Fibroblast of lung (primary cell): ENCODE measurements around the gene HAUS1. TPM values are rescaled to one million over a fixed set of nuclear protein-coding genes. Genes with fewer than 3 reads are reported as not detected.

Experiments
- DNase-seq, 2 donors: peaks; one replicate each; pipeline versions ENCODE4 v3.0.0 to v3.0.0-alpha.2; 2010; ENCODE audit warnings: low read depth in 2 of 2
- H2AFZ ChIP-seq: 2 replicates; pipeline ENCODE4 v1.5.1; 2012; ENCODE audit warnings: low read length, control low read depth, inconsistent platforms
- H3K27ac ChIP-seq: 2 replicates; pipeline ENCODE4 v1.5.1; 2011; ENCODE audit warnings: low read length, control low read depth; ENCODE audit not compliant: insufficient read depth
- H3K27me3 ChIP-seq: 2 replicates; pipeline ENCODE4 v1.5.1; 2011; ENCODE audit warnings: mild to moderate bottlenecking, low read length; ENCODE audit not compliant: control insufficient read depth, insufficient read depth
- H3K36me3 ChIP-seq: 2 replicates; pipeline ENCODE4 v1.5.1; 2011; ENCODE audit warnings: low read length; ENCODE audit not compliant: control insufficient read depth, insufficient read depth
- H3K4me1 ChIP-seq: 2 replicates; pipeline ENCODE4 v1.5.1; 2011; ENCODE audit warnings: low read length; ENCODE audit not compliant: control insufficient read depth, insufficient read depth; ENCODE audit errors: extremely low read depth
- H3K4me2 ChIP-seq: 2 replicates; pipeline ENCODE4 v1.5.1; 2011; ENCODE audit warnings: low read length, control low read depth; ENCODE audit not compliant: insufficient read depth; ENCODE audit errors: extremely low read depth
- H3K4me3 ChIP-seq, 4 experiments: fragments of 200-600 bp in 1 of 4; sonication (generic) in 1 of 4; replicated peaks in 1 of 4; 2 replicates each; pipeline ENCODE4 v1.5.1; 2011 to 2016; ENCODE audit warnings: low read length in 4 of 4, low read depth in 3 of 4, mild to moderate bottlenecking in 3 of 4, control low read depth in 2 of 4, inconsistent platforms in 1 of 4, mixed read lengths in 1 of 4; ENCODE audit not compliant: insufficient read depth in 1 of 4; ENCODE audit errors: control extremely low read depth in 1 of 4
- H3K79me2 ChIP-seq: 2 replicates; pipeline ENCODE4 v1.5.1; 2012; ENCODE audit warnings: mild to moderate bottlenecking, low read length, inconsistent platforms; ENCODE audit not compliant: control insufficient read depth, insufficient read depth
- H3K9ac ChIP-seq: 2 replicates; pipeline ENCODE4 v1.5.1; 2011; ENCODE audit warnings: mild to moderate bottlenecking, low read length, control low read depth; ENCODE audit not compliant: insufficient read depth
- H3K9me3 ChIP-seq: 2 replicates; pipeline ENCODE4 v1.5.1; 2012; ENCODE audit warnings: low read depth, low read length; ENCODE audit not compliant: control insufficient read depth, insufficient read depth
- H4K20me1 ChIP-seq: 2 replicates; pipeline ENCODE4 v1.5.1; 2011; ENCODE audit warnings: low read length; ENCODE audit not compliant: control insufficient read depth, insufficient read depth; ENCODE audit errors: extremely low read depth
- CTCF ChIP-seq, 2 donors: IDR thresholded peaks in 1 of 2; conservative IDR thresholded peaks in 1 of 2; 1 replicate in 1 of 2; 2 replicates in 1 of 2; pipeline ENCODE4 v1.5.1; 2011 to 2012; ENCODE audit warnings: low read length in 2 of 2, control low read depth in 1 of 2, inconsistent platforms in 1 of 2, low read depth in 1 of 2, mild to moderate bottlenecking in 1 of 2
- EZH2 ChIP-seq: IDR thresholded peaks from 2 replicates; pipeline ENCODE4 v1.5.1; 2012; ENCODE audit warnings: low read length, control low read depth, mild to moderate bottlenecking; ENCODE audit errors: missing control alignments
- polyA plus RNA-seq, 2 donors: library from polyadenylated mRNA; depleted of rRNA in 1 of 2; stranded (reverse) in 1 of 2; unstranded in 1 of 2; fragments of >200 nt; gene quantifications; 2 replicates each; pipeline ENCODE4 v1.2.1, GENCODE V29; 2011 to 2012; ENCODE audit warnings: missing spikeins in 1 of 2
- total RNA-seq: library from RNA; depleted of rRNA; stranded (reverse); fragments of >200 nt; gene quantifications from 2 replicates; pipeline ENCODE4 v1.2.1, GENCODE V29; 2014

The HAUS1 gene
- total and polyA plus RNA-seq, 2 donors (not counting 1 experiment from before 2014, with no cell fraction given): 25.4 to 52.8 TPM

GRCh38 chr18:46072959-46073358, 31.2 kb upstream of the HAUS1 start:
- Histone ChIP-seq H3K9me3 (no peaks in the 10 kb centered on the region), H2AFZ (no peak overlapping the region), H3K4me1 (peaks cover 9% of the 10 kb centered on the region), H3K4me3 (no peak overlapping the region), H3K27me3 (no peaks in the 10 kb centered on the region), H3K9ac (no peak overlapping the region), H3K4me2 (no peak overlapping the region), H4K20me1 (no peaks in the 10 kb centered on the region), H3K36me3 (no peaks in the 10 kb centered on the region), H3K79me2 (peaks cover 3% of the 10 kb centered on the region), H3K27ac (no peak overlapping the region)
- no peak for DNase-seq
- TF ChIP-seq EZH2 (no peak), CTCF (conservative IDR thresholded peaks at IDR 0.05 in 1 of 2, IDR thresholded peaks at IDR 0.05 in 1 of 2; ENCODE audit: low read depth in 1 of 2, low read length in 2 of 2) (no peak)

GRCh38 chr18:46073474-46074331, 30.5 kb upstream of the HAUS1 start:
- Histone ChIP-seq H2AFZ (no peak overlapping the region), H4K20me1 (no peaks in the 10 kb centered on the region), H3K4me2 (no peak overlapping the region), H3K9me3 (no peaks in the 10 kb centered on the region), H3K36me3 (no peaks in the 10 kb centered on the region), H3K4me3 (no peak overlapping the region), H3K4me1 (peaks cover 9% of the 10 kb centered on the region), H3K9ac (no peak overlapping the region), H3K79me2 (peaks cover 3% of the 10 kb centered on the region), H3K27ac (no peak overlapping the region), H3K27me3 (no peaks in the 10 kb centered on the region)
- peak; percentile 48 to 74 for DNase-seq
- peak; percentile 60 to 65 for TF ChIP-seq CTCF (conservative IDR thresholded peaks at IDR 0.05 in 1 of 2, IDR thresholded peaks at IDR 0.05 in 1 of 2; ENCODE audit: low read depth in 1 of 2, low read length in 2 of 2)
- no peak for TF ChIP-seq EZH2

- no peak overlapping the region for H2AFZ ChIP-seq
- no peak overlapping the region for H3K4me3 ChIP-seq
- H3K79me2 ChIP-seq: no peaks in the 10 kb centered on the region
- H3K4me1 ChIP-seq: no peaks in the 10 kb centered on the region
- peaks cover 1% of the 10 kb centered on the region for H3K36me3 ChIP-seq
- no peak for DNase-seq
- H3K9ac ChIP-seq: no peak overlapping the region
- no peaks in the 10 kb centered on the region for H4K20me1 ChIP-seq
- no peaks in the 10 kb centered on the region for H3K27me3 ChIP-seq
- no peak overlapping the region for H3K27ac ChIP-seq
- TF ChIP-seq EZH2 (no peak), CTCF (conservative IDR thresholded peaks at IDR 0.05 in 1 of 2, IDR thresholded peaks at IDR 0.05 in 1 of 2; ENCODE audit: low read depth in 1 of 2, low read length in 2 of 2) (no peak)
- H3K4me2 ChIP-seq: no peak overlapping the region
- no peaks in the 10 kb centered on the region for H3K9me3 ChIP-seq
These were observed 24.8 kb upstream of the HAUS1 start for GRCh38 chr18:46079336-46079735.
